ENCODE data around the gene GAB3.

GRCh38 chrX:154776753-154777152, 25.9 kb upstream of the GAB3 start:
- no peak for TF ChIP-seq TOX (CRISPR knock-in tag; IDR thresholded peaks at IDR 0.05; ENCODE audit: borderline replicate concordance)
- TF ChIP-seq CREB5 (CRISPR knock-in tag; IDR thresholded peaks at IDR 0.05; ENCODE audit: low read depth) = no peak
- TF ChIP-seq, protein P1, sequence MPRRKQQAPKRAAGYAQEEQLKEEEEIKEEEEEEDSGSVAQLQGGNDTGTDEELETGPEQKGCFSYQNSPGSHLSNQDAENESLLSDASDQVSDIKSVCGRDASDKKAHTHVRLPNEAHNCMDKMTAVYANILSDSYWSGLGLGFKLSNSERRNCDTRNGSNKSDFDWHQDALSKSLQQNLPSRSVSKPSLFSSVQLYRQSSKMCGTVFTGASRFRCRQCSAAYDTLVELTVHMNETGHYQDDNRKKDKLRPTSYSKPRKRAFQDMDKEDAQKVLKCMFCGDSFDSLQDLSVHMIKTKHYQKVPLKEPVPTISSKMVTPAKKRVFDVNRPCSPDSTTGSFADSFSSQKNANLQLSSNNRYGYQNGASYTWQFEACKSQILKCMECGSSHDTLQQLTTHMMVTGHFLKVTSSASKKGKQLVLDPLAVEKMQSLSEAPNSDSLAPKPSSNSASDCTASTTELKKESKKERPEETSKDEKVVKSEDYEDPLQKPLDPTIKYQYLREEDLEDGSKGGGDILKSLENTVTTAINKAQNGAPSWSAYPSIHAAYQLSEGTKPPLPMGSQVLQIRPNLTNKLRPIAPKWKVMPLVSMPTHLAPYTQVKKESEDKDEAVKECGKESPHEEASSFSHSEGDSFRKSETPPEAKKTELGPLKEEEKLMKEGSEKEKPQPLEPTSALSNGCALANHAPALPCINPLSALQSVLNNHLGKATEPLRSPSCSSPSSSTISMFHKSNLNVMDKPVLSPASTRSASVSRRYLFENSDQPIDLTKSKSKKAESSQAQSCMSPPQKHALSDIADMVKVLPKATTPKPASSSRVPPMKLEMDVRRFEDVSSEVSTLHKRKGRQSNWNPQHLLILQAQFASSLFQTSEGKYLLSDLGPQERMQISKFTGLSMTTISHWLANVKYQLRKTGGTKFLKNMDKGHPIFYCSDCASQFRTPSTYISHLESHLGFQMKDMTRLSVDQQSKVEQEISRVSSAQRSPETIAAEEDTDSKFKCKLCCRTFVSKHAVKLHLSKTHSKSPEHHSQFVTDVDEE (CRISPR knock-in tag; IDR thresholded peaks at IDR 0.05) = no peak
- TF ChIP-seq ZFP3 (CRISPR knock-in tag; IDR thresholded peaks at IDR 0.05) = no peak
- no peak for TF ChIP-seq ZNF70 (CRISPR knock-in tag; IDR thresholded peaks at IDR 0.05)
- no peak for TF ChIP-seq ESRRG (CRISPR knock-in tag; IDR thresholded peaks at IDR 0.05)
- TF ChIP-seq, protein P2, sequence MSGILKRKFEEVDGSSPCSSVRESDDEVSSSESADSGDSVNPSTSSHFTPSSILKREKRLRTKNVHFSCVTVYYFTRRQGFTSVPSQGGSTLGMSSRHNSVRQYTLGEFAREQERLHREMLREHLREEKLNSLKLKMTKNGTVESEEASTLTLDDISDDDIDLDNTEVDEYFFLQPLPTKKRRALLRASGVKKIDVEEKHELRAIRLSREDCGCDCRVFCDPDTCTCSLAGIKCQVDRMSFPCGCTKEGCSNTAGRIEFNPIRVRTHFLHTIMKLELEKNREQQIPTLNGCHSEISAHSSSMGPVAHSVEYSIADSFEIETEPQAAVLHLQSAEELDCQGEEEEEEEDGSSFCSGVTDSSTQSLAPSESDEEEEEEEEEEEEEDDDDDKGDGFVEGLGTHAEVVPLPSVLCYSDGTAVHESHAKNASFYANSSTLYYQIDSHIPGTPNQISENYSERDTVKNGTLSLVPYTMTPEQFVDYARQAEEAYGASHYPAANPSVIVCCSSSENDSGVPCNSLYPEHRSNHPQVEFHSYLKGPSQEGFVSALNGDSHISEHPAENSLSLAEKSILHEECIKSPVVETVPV (CRISPR knock-in tag; IDR thresholded peaks at IDR 0.05) = no peak
- no peak for TF ChIP-seq ZFP30 (CRISPR knock-in tag; IDR thresholded peaks at IDR 0.05)
- no peak for TF ChIP-seq SNAI2 (CRISPR knock-in tag; IDR thresholded peaks at IDR 0.05)
- no peak for TF ChIP-seq TCF4 (CRISPR knock-in tag; IDR thresholded peaks at IDR 0.05; ENCODE audit: borderline replicate concordance)
- no peak for TF ChIP-seq PATZ1 (CRISPR knock-in tag; IDR thresholded peaks at IDR 0.05; ENCODE audit: borderline replicate concordance)
- no peak for TF ChIP-seq ZC3H10 (CRISPR knock-in tag; IDR thresholded peaks at IDR 0.05)
